Activated naive CD8-positive, alpha-beta T cell treated with anti-CD3 and anti-CD28 coated beads, Interleukin-2, amount 50 U/mL, for 24 hours (primary cell): ENCODE data around the gene MACROD2.
"Not testable (repeated sequence)": the region's sequence is repeated elsewhere in the genome, so short reads cannot be mapped to it uniquely, and the experiment has no call there.

Experiments
- ATAC-seq: fragments of 150-1000 bp; cut with Tn5 transposase; one replicate; pipeline ENCODE4 v1.10.0; 2021
- DNase-seq: peaks from one replicate; pipeline ENCODE4 v3.0.0; 2021
- H3K27ac Mint-ChIP-seq: one replicate; pipeline ENCODE4 v1.8.0; 2021; ENCODE audit warnings: mild to moderate bottlenecking, mixed read lengths
- H3K27me3 Mint-ChIP-seq: one replicate; pipeline ENCODE4 v1.8.0; 2021; ENCODE audit warnings: mixed read lengths
- H3K36me3 Mint-ChIP-seq: one replicate; pipeline ENCODE4 v1.8.0; 2021; ENCODE audit warnings: low read depth, mixed read lengths
- H3K4me1 Mint-ChIP-seq: one replicate; pipeline ENCODE4 v1.8.0; 2021; ENCODE audit warnings: mixed read lengths
- H3K4me3 Mint-ChIP-seq: one replicate; pipeline ENCODE4 v1.8.0; 2021; ENCODE audit warnings: mild to moderate bottlenecking, moderate library complexity, mixed read lengths
- H3K9me3 Mint-ChIP-seq: one replicate; pipeline ENCODE4 v1.8.0; 2021; ENCODE audit warnings: mixed read lengths

The MACROD2 gene

DNA sequence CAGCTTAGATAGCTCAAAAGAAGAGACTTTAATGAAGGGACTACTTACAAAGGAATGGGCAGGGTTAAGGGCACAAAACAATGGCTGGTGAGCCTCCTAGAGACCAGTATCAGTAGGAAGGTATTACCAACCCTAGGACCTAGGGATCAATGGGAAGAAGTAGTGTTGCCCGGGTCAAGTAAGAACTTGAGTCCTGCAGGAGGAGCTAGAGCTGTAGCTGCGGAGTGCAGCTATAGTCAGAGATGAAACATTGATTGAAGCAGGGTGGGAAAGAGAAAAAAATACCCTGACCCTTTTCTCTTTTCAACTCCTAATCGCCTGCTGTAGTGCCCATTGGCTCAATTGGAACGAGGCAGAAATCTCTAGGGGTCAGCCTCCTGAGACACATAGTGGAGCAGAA lies 198.1 kb downstream of the MACROD2 start:
- Mint-ChIP-seq H3K36me3 (no peaks in the 10 kb centered on the region), H3K27ac (no peak overlapping the region), H3K4me1 (no peaks in the 10 kb centered on the region), H3K9me3 (no peaks in the 10 kb centered on the region), H3K27me3 (no peaks in the 10 kb centered on the region), H3K4me3 (no peak overlapping the region)
- no peak for ATAC-seq
- no peak for DNase-seq

DNA sequence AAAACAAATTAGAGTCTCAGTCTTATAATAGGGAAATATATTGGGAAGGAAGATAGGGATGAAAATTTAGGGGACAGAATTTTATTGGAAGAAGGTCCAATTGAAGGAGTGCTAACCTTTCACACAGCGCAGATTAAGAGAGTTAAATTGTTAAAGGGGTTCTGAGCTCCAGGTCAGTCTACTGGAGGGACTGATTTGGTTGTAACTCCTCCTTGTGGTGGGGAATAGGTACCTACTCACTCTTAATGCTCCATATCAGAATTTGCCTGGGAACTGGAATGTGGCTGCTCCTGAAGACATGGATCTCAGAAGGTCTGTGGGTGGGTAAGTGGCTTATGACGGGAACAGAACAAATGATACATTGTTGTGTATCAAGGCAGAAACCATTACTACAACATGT lies 198.6 kb downstream of the MACROD2 start:
- no peak overlapping the region for H3K4me3 Mint-ChIP-seq
- ATAC-seq (no peak), DNase-seq (no peak)
- H3K9me3 Mint-ChIP-seq = no peaks in the 10 kb centered on the region
- no peaks in the 10 kb centered on the region for H3K27me3 Mint-ChIP-seq
- H3K36me3 Mint-ChIP-seq = no peaks in the 10 kb centered on the region
- no peaks in the 10 kb centered on the region for H3K4me1 Mint-ChIP-seq
- no peak overlapping the region for H3K27ac Mint-ChIP-seq

DNA sequence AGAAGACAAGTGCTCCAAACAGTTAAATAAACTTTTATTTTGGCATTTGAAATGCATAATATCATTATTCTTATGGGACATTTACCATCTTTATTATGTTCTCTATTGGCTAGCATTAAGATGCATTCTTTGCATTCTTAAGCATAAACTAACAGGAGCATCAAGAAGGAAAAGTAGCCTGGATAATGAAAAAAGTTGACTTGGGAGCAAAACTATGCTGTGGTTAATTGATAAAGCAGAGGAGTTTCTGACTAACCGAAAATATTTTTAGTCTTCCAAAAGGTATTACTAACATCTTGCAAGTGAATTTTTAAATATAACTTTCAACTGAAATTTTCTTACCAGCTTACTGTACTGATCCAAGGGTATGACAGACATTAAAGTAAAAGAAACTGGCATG lies 201.8 kb downstream of the MACROD2 start:
- no peak overlapping the region for H3K27ac Mint-ChIP-seq
- ATAC-seq (no peak), DNase-seq (no peak)
- no peaks in the 10 kb centered on the region for H3K9me3 Mint-ChIP-seq
- H3K27me3 Mint-ChIP-seq = no peaks in the 10 kb centered on the region
- H3K4me1 Mint-ChIP-seq = no peaks in the 10 kb centered on the region
- no peak overlapping the region for H3K4me3 Mint-ChIP-seq
- H3K36me3 Mint-ChIP-seq = no peaks in the 10 kb centered on the region

DNA sequence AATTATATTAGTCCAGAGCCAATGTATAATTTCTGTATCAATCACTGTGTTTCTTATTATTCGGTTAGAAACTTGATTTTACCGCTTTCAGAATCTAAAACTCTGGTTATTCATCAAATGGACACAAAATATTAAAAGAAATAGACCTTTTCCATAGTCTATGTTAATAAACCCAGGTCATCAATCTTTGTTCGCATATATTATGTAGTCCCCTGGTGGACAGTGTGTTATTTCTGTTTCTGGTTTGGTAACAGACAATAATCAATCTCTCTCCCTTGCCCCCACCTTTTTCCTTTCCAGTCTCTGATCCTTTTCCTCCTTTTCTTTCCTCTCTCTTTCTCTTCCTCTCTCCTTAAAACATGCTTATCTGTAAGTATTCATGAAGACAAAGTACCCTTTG lies 203.1 kb downstream of the MACROD2 start:
- Mint-ChIP-seq H3K27ac (no peak overlapping the region), H3K4me3 (no peak overlapping the region), H3K4me1 (no peaks in the 10 kb centered on the region), H3K9me3 (no peaks in the 10 kb centered on the region), H3K36me3 (no peaks in the 10 kb centered on the region), H3K27me3 (no peaks in the 10 kb centered on the region)
- ATAC-seq (no peak), DNase-seq (no peak)

DNA sequence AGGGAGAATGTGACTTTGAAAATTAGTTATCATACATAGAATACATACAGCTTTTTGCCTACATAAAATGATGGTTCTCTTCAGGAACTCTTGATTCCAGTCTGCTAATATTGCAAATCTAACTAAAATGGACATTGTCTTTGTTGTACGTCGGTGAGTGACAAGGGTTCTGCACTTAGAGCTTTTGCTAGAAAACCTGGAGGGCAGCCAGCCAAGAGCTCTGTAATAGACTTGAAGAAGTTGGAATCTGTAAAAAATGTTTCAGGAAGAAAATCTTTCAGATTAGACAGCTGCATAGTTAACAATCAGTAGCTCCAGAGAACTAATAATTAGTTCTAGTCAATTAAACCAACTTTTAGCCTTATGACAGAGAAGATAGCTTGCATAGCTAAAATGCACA lies 203.8 kb downstream of the MACROD2 start:
- Mint-ChIP-seq H3K27me3 (no peaks in the 10 kb centered on the region), H3K4me1 (no peaks in the 10 kb centered on the region), H3K36me3 (no peaks in the 10 kb centered on the region), H3K4me3 (no peak overlapping the region), H3K27ac (no peak overlapping the region), H3K9me3 (no peaks in the 10 kb centered on the region)
- DNase-seq = no peak
- no peak for ATAC-seq

DNA sequence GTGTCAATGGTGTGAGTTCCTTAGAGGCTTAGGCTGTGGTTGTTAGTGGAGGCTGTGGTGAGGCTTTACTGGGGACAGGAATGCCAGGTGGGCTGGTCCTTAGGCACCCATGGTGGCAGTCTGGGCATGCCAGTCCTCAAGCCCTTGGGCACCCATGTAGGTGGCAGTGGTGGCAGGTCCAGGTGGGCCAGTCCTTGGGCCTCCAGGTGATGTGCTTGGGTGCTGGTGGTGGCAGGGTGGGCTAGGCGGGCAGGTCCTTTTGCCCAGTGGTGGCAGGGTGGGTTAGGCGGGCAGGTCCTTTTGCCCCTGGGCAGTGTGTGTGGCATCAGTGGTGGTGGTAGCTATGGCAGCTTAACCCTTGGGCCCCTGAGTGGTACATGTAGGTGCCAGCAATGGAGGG lies 208.3 kb downstream of the MACROD2 start:
- ATAC-seq = no peak
- Mint-ChIP-seq H3K9me3 (no peaks in the 10 kb centered on the region), H3K27ac (no peak overlapping the region), H3K4me3 (no peak overlapping the region), H3K27me3 (peaks cover 2% of the 10 kb centered on the region), H3K4me1 (no peaks in the 10 kb centered on the region), H3K36me3 (no peaks in the 10 kb centered on the region)
- no peak for DNase-seq

DNA sequence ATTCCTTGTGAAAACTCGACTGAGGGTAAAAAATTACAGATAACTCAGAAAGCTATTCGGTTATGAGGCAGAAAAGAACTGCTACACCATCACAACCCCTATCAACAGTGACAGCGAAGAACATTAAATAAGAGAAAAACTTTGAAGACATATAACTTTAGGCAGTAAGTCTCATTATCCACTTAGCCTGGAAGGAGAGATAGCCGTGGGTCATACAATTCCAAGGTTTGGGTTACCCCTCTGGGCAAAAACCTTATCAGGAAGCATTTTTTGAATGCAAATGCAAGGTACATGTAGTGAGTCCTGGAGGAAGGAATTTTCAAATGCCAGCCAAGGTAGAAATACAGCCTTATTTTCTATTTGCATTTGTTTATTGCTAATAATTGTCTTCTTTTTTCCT lies 212.3 kb downstream of the MACROD2 start:
- Mint-ChIP-seq H3K27ac (no peak overlapping the region), H3K36me3 (no peaks in the 10 kb centered on the region), H3K27me3 (peaks cover 2% of the 10 kb centered on the region), H3K4me3 (no peak overlapping the region), H3K4me1 (no peaks in the 10 kb centered on the region), H3K9me3 (no peaks in the 10 kb centered on the region)
- no peak for DNase-seq
- ATAC-seq = no peak

DNA sequence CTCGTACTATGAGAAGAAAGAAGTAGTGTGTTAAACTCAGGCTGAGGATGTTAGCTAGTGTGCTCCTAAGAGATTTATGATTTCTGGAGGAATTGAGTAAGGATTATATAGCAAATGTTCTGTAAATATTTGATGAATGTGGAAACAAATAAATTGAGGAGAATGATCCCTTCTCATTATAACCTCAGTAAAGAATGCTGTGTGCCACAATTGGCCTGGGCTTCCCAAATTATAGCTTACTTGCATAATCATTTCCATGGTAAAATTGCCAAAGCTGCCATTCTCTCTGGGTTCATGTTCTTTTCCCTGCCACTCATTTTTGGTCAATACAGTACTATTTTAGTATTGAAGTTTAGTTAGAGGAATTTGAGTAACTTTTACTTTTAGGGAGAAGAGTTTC lies 213.6 kb downstream of the MACROD2 start:
- no peaks in the 10 kb centered on the region for H3K4me1 Mint-ChIP-seq
- H3K9me3 Mint-ChIP-seq = no peaks in the 10 kb centered on the region
- ATAC-seq (no peak), DNase-seq (no peak)
- no peak overlapping the region for H3K27ac Mint-ChIP-seq
- H3K36me3 Mint-ChIP-seq = no peaks in the 10 kb centered on the region
- no peak overlapping the region for H3K4me3 Mint-ChIP-seq
- peaks cover 2% of the 10 kb centered on the region for H3K27me3 Mint-ChIP-seq

DNA sequence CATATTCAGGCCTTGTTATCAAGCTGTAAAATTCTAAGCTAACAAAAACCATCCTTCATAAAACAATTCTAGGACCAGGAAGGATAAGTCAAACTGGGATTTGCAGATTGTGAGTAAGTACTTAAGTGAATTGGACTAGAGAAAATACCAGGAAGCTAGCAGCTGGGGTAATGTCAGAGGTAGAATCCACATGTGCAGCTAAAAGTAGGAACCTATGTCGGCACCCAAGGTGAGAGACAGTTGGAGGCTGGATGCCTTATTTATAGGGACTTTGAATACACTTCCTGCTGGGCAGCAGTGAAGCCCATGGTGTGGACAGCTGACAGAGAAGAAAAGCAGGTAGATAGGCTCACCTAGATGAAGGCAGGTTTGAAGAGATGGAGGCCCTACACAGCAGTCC lies 214.8 kb downstream of the MACROD2 start:
- no peak for ATAC-seq
- peaks cover 2% of the 10 kb centered on the region for H3K27me3 Mint-ChIP-seq
- no peaks in the 10 kb centered on the region for H3K36me3 Mint-ChIP-seq
- H3K4me3 Mint-ChIP-seq = no peak overlapping the region
- H3K27ac Mint-ChIP-seq = no peak overlapping the region
- no peak for DNase-seq
- H3K9me3 Mint-ChIP-seq = no peaks in the 10 kb centered on the region
- H3K4me1 Mint-ChIP-seq = no peaks in the 10 kb centered on the region

DNA sequence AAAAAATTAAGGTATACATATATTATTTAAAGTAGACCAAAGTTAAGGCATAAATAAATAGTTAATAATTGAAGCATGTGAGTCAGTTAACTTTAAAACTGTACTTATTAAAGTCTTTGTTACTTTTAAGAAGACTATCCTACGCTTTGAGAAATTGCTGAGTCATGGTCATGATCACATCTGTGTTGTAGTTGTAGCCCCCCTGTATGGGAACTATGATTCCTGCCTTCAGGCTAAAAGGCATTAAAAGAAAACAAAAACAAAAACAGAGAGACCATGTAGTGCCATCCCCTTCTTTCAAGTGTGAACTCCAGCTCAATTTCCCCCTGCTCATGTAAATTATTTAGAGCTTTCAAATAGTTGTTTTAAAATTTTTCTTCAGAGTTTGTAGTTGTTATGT lies 218.7 kb downstream of the MACROD2 start:
- Mint-ChIP-seq H3K9me3 (peaks cover 9% of the 10 kb centered on the region), H3K4me1 (no peaks in the 10 kb centered on the region), H3K27ac (no peak overlapping the region), H3K36me3 (no peaks in the 10 kb centered on the region), H3K27me3 (no peaks in the 10 kb centered on the region), H3K4me3 (no peak overlapping the region)
- DNase-seq = no peak
- ATAC-seq = no peak

DNA sequence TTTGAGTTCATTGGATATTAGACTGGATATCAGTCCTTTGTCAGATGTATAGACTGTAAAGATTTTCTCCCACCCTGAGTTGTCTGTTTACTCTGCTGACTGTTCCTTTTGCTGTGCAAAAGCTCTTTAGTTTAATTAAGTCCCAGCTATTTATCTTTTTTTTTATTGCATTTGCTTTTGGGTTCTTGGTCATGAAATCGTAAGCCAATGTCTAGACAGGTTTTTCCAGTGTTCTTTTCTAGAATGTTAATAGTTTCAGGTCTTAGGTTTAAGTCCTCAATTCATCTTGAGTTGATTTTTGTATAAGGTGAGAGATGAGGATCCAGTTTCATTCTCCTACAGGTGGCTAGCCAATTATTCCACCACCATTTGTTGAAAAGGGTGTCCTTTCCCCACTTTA lies 220.6 kb downstream of the MACROD2 start:
- not testable (repeated sequence) for H3K4me1 Mint-ChIP-seq

DNA sequence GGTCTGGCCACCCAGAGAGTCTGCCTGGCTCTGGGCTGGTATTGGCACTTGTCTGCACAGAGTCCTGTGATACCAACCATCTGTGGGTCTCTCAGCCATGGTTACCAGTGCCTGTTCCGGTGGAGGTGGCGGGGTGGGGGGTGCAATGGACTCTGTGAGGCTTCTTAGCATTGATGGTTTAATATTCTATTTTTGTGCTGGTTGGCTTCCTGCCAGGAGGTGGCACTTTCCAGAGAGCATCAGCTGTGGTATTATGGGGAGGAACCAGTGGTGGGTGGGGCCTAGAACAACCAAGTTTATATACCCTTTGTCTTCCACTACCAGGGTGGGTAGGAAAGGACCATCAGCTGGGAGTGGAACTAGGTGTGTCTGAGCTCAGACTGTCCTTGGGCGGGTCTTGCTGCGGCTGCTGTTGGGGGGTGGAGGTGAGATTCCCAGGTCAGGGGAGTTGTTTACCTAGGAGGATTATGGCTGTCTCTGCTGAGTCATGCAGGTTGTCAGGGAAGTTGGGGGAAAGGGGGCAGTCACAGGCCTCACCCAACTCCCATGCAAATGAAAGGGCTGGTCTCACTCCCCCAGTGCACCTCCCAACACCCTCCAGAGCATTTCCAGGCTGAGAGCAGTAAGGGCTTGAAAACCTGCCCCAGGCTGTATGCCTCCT lies 224.6 kb downstream of the MACROD2 start:
- H3K36me3 Mint-ChIP-seq = no peaks in the 10 kb centered on the region
- no peak overlapping the region for H3K27ac Mint-ChIP-seq
- H3K4me3 Mint-ChIP-seq = no peak overlapping the region
- H3K27me3 Mint-ChIP-seq = no peaks in the 10 kb centered on the region
- no peaks in the 10 kb centered on the region for H3K4me1 Mint-ChIP-seq
- no peak for ATAC-seq
- DNase-seq = no peak
- H3K9me3 Mint-ChIP-seq = peaks cover 12% of the 10 kb centered on the region

More for the DNA sequence above, 220.6 kb downstream of the MACROD2 start:
- ATAC-seq, H3K4me3 Mint-ChIP-seq, H3K27ac Mint-ChIP-seq, H3K36me3 Mint-ChIP-seq, H3K27me3 Mint-ChIP-seq, DNase-seq: not testable (repeated sequence)
- H3K9me3 Mint-ChIP-seq = peaks cover 12% of the 10 kb centered on the region

DNA sequence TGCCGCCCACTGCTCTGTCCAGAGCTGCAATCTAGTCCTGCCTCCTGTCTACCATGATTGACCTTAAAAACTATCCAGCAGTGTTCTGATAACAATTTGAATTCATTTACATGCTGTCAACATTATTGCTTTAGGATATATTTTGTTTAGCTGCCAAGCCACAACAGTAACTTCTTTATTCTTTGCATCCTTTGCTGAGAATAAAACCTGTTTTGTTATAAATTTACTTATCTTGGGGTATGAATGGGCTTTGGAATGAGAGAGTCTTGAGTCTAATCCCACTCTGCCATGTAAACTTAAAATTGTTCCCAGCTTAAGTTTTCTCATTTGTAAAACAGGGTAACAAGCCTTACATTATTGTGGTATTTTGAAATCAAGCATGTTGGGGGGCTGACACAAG lies 225.7 kb downstream of the MACROD2 start:
- no peak overlapping the region for H3K4me3 Mint-ChIP-seq
- no peak overlapping the region for H3K27ac Mint-ChIP-seq
- H3K27me3 Mint-ChIP-seq = peaks cover 3% of the 10 kb centered on the region
- ATAC-seq (no peak), DNase-seq (no peak)
- H3K9me3 Mint-ChIP-seq = peaks cover 12% of the 10 kb centered on the region
- no peaks in the 10 kb centered on the region for H3K4me1 Mint-ChIP-seq
- no peaks in the 10 kb centered on the region for H3K36me3 Mint-ChIP-seq

DNA sequence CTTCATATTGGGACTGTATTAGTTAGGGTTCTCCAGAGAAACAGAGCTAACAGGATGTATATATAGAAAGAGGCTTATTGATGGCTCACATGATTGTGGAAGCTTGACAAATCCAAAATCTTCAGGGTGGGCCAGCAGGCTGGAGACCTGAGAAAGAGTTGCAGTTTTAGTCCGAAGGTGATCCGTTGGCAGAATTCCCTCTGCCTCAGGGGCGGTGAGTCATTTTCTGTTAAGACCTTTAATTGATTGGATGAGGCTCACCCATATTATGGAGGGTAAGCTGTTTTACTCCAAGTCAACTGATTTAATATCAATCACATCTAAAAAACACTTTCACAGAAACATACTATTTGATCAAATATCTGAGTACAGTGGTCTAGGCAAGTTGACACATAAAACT lies 228.5 kb downstream of the MACROD2 start:
- H3K27ac Mint-ChIP-seq = no peak overlapping the region
- H3K36me3 Mint-ChIP-seq = no peaks in the 10 kb centered on the region
- ATAC-seq = no peak
- H3K4me3 Mint-ChIP-seq = no peak overlapping the region
- H3K9me3 Mint-ChIP-seq = peaks cover 9% of the 10 kb centered on the region
- no peak for DNase-seq
- H3K27me3 Mint-ChIP-seq = peaks cover 4% of the 10 kb centered on the region
- H3K4me1 Mint-ChIP-seq = no peaks in the 10 kb centered on the region

DNA sequence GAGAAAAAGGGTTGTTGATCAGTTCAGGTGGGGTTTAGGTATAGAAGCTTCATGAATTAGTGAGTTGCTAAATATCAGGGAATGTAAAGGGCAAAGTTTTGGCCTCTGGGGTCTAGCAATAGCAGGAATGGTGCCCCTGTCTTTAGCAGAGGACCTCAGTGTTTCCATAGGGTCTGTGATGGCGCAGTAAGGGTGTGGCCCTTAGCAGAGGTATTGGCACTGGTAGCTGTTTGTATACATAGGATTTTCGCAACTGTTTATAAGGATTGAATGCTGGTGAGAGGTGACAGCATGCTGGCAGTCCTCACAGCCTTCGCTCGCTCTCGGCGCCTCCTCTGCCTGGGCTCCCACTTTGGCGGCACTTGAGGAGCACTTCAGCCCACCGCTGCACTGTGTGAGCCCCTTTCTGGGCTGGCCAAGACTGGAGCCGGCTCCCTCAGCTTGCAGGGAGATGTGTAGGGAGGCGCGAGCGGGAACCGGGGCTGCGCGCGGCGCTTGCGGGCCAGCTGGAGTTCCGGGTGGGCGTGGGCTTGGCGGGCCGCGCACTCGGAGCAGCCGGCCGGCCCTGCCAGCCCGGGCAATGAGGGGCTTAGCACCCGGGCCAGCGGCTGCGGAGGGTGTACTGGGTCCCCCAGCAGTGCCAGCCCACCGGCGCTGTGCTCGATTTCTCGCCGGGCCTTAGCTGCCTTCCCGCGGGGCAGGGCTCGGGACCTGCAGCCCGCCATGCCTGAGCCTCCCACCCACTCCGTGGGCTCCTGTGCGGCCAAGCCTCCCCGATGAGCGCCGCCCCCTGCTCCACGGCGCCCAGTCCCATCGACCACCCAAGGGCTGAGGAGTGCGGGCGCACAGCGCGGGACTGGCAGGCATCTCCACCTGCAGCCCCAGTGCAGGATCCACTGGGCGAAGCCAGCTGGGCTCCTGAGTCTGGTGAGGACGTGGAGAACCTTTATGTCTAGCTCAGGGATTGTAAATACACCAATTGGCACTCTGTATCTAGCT lies 231.0 kb downstream of the MACROD2 start:
- H3K9me3 Mint-ChIP-seq, H3K36me3 Mint-ChIP-seq, H3K4me1 Mint-ChIP-seq, H3K27me3 Mint-ChIP-seq, DNase-seq, H3K4me3 Mint-ChIP-seq, H3K27ac Mint-ChIP-seq, ATAC-seq: not testable (repeated sequence)
